ENCODE data around the gene POLE. TPM values are rescaled to one million over a fixed set of nuclear protein-coding genes. Genes with fewer than 3 reads are reported as not detected.
A peak's percentile ranks its signal among the peaks of the same experiment; 100 is the strongest.

The POLE gene
- total RNA-seq, 1 donor from 2014 or later: 25.5 TPM

- DNase-seq (ENCODE audit: low read depth in 2 of 2): no peak
Observed at GRCh38 chr12:132686825-132687210, 324 bp downstream of the POLE start.

- DNase-seq (ENCODE audit: low read depth in 2 of 2): no peak
Observed at GRCh38 chr12:132685400-132685799, 1.7 kb downstream of the POLE start.

GRCh38 chr12:132677492-132677891, 9.7 kb downstream of the POLE start:
- DNase-seq (ENCODE audit: low read depth in 2 of 2): no peak

- no peak for DNase-seq (ENCODE audit: low read depth in 2 of 2)
Observed at GRCh38 chr12:132675757-132676432, 11.2 kb downstream of the POLE start.

GRCh38 chr12:132674561-132674960, 12.6 kb downstream of the POLE start:
- DNase-seq (ENCODE audit: low read depth in 2 of 2): no peak

GRCh38 chr12:132673288-132674179, 13.6 kb downstream of the POLE start:
- no peak for DNase-seq (ENCODE audit: low read depth in 2 of 2)

GRCh38 chr12:132672678-132673077, 14.5 kb downstream of the POLE start:
- peak in 1 of 2 donors; percentile 37 for DNase-seq (ENCODE audit: low read depth in 2 of 2)

GRCh38 chr12:132672116-132672515, 15.0 kb downstream of the POLE start:
- no peak for DNase-seq (ENCODE audit: low read depth in 2 of 2)

GRCh38 chr12:132669166-132669879, 17.8 kb downstream of the POLE start:
- DNase-seq (ENCODE audit: low read depth in 2 of 2): no peak

GRCh38 chr12:132668191-132669088, 18.7 kb downstream of the POLE start:
- DNase-seq (ENCODE audit: low read depth in 2 of 2): no peak

- no peak for DNase-seq (ENCODE audit: low read depth in 2 of 2)
Observed at GRCh38 chr12:132665794-132666193, 21.3 kb downstream of the POLE start.

- no peak for DNase-seq (ENCODE audit: low read depth in 2 of 2)
Observed at GRCh38 chr12:132665149-132665491, 22.0 kb downstream of the POLE start.

- DNase-seq (ENCODE audit: low read depth in 2 of 2): no peak
Observed at GRCh38 chr12:132664206-132665148, 22.7 kb downstream of the POLE start.

- no peak for DNase-seq (ENCODE audit: low read depth in 2 of 2)
Observed at GRCh38 chr12:132662901-132663755, 24.0 kb downstream of the POLE start.

- DNase-seq (ENCODE audit: low read depth in 2 of 2): no peak
Observed at GRCh38 chr12:132661972-132662371, 25.2 kb downstream of the POLE start.

GRCh38 chr12:132660996-132661395, 26.1 kb downstream of the POLE start:
- DNase-seq (ENCODE audit: low read depth in 2 of 2): no peak

- no peak for DNase-seq (ENCODE audit: low read depth in 2 of 2)
Observed at GRCh38 chr12:132660052-132660451, 27.1 kb downstream of the POLE start.

GRCh38 chr12:132659146-132659545, 28.0 kb downstream of the POLE start:
- no peak for DNase-seq (ENCODE audit: low read depth in 2 of 2)

Data from dermis microvascular lymphatic vessel endothelial cell (primary cell).